MG63 (cell line): ENCODE measurements around the gene SORCS3. TPM values are rescaled to one million over a fixed set of nuclear protein-coding genes. Genes with fewer than 3 reads are reported as not detected.

Experiments
- DNase-seq: peaks from one replicate; pipeline ENCODE4 v3.0.0-alpha.2; 2020
- H3K27me3 ChIP-seq: fragments of 250-450 bp; sonication (Bioruptor Pico); 2 replicates; pipeline ENCODE4 v1.5.1; 2020; ENCODE audit warnings: mild to moderate bottlenecking, moderate library complexity
- H3K36me3 ChIP-seq: fragments of 250-450 bp; sonication (Bioruptor Pico); 2 replicates; pipeline ENCODE4 v1.5.1; 2020; ENCODE audit warnings: mild to moderate bottlenecking, moderate library complexity
- H3K4me3 ChIP-seq: fragments of 250-450 bp; sonication (Bioruptor Pico); 2 replicates; pipeline ENCODE4 v1.5.1; 2020; ENCODE audit warnings: mild to moderate bottlenecking, moderate library complexity
- H3K9me3 ChIP-seq: fragments of 250-450 bp; sonication (Bioruptor Pico); 2 replicates; pipeline ENCODE4 v1.5.1; 2020; ENCODE audit warnings: mild to moderate bottlenecking, moderate library complexity
- total RNA-seq: library from RNA; depleted of rRNA; stranded (reverse); fragments of >200 nt; shearing (Covaris generic); gene quantifications from 2 replicates; pipeline ENCODE4 v1.2.3, GENCODE V29; 2014; ENCODE audit warnings: low replicate concordance

The SORCS3 gene
- total RNA-seq, 1 experiment from 2014 or later: not detected

DNA sequence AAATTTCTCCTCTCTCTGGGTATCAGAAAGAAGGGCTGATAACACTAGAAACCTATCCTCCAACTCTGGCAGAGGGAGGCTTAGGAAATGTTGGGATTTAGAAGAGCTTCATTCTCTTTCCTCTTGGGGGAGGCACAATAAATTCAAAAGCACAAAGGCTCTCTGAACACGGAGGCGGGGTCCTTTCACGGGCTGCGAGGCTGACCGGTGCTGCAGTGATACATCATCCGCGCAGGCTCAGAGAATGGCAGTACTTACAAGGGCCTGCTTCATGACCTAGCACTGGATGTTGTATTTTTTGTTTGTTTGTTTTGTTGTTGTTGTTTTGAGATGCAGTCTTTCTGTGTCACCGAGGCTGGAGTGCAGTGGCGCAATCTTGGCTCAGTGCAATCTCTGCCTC is 306.2 kb downstream of the SORCS3 start:
- no peaks in the 10 kb centered on the region for H3K36me3 ChIP-seq
- no peaks in the 10 kb centered on the region for H3K27me3 ChIP-seq
- no peak for DNase-seq
- H3K4me3 ChIP-seq: no peak overlapping the region
- no peaks in the 10 kb centered on the region for H3K9me3 ChIP-seq

GRCh38 chr10:104957178-104957841 is 316.2 kb downstream of the SORCS3 start:
- Histone ChIP-seq H3K36me3 (no peaks in the 10 kb centered on the region), H3K4me3 (no peak overlapping the region)
- no peak for DNase-seq

DNA sequence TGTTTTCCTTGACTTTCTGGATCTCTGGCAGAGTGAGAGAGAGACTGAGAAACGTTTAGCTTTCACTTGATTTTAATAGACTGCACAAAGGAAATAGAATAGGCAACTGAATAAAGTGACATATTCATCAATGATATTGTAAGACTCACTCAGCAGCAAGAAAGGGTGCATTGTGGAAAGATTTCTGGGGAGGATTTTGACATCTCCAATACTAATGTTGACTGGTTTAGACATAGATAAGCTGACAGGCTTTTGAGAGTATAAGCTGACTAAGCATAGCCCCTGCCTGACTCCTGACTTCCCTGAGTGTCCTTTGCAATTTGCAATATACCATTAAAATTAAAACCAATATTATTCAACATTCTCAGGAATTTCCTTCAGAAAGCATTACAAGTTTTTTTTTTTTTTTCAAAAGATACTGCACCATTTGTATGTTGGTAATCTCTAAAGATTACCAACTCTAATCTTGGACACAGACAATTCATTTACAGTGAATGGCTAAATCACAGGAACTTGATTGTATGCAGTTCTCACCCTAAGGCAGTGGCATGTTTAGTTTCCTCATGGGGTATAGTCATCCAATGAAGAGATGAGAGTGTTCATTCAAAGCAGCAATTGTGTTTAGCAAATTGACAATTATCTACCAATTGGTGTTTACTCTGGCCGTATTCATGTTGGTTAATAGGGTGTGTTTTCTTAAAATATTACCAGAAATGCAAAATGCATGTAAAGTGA is 325.6 kb downstream of the SORCS3 start:
- no peaks in the 10 kb centered on the region for H3K36me3 ChIP-seq
- H3K9me3 ChIP-seq: no peaks in the 10 kb centered on the region
- no peaks in the 10 kb centered on the region for H3K27me3 ChIP-seq
- H3K4me3 ChIP-seq: no peak overlapping the region
- no peak for DNase-seq

More at GRCh38 chr10:104957178-104957841, 316.2 kb downstream of the SORCS3 start:
- Histone ChIP-seq H3K27me3 (no peaks in the 10 kb centered on the region; the same call in 1 of the 2 replicates), H3K9me3 (no peaks in the 10 kb centered on the region)

DNA sequence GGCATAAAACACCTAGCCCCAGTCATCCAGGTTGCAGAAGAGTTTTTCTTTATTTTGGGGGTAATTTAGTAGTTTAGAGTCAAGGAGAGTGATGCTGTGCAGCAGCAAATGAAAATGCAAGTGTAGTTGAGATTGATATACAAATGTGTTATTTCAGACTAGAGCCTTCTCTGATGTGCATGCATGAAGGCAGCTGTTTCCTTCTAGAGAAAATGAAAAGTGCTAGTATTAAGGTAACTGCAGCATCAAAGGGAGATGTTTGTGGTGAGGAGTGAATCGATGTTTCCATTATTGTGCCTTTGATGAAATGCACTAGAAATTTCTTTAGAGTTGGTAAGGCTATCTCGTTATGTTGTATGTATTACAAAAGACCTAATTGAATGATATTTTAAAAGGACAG is 339.3 kb downstream of the SORCS3 start:
- no peaks in the 10 kb centered on the region for H3K36me3 ChIP-seq
- H3K27me3 ChIP-seq: no peaks in the 10 kb centered on the region
- no peaks in the 10 kb centered on the region for H3K9me3 ChIP-seq
- no peak overlapping the region for H3K4me3 ChIP-seq
- DNase-seq: no peak

DNA sequence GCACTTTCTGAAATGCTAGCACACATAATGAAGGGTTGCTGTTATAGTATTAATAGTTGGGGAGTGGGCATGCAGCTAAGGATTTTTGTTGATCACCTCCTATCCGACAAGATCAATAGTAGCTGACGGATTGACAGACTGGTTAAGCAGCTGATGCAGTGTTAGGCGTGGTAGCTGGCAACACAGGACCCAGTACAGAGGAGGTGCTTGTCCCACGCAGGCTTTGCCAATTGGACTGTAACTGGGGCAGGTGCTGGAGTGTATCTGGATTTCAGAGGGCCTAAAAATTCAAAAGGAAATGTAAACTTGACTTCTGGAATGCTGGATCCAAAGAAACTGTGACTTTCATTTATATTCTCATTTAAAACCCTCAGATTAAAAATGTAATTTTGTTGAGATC is 340.9 kb downstream of the SORCS3 start:
- H3K4me3 ChIP-seq: no peak overlapping the region
- no peaks in the 10 kb centered on the region for H3K36me3 ChIP-seq
- no peak for DNase-seq
- H3K9me3 ChIP-seq: no peaks in the 10 kb centered on the region
- H3K27me3 ChIP-seq: no peaks in the 10 kb centered on the region

DNA sequence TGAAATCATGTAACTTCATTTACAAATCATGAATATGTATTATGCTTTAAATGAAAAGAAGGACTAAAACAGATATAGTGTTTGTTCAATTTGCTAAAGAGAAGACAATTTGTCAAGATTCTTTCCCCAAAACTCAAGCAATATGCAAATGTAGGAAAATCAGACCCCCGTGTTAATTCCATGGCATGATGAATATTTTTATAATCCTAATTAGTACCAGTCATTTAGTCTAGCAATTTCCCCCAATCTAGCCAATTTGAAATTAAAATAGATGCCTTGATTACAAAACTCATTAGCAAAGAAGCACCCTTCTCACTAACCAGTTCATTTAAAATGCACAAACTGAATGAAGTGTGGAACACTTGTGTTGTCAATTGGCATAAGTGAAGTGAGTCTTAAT is 347.6 kb downstream of the SORCS3 start:
- DNase-seq: no peak
- no peaks in the 10 kb centered on the region for H3K36me3 ChIP-seq
- no peak overlapping the region for H3K4me3 ChIP-seq
- H3K9me3 ChIP-seq: no peaks in the 10 kb centered on the region
- H3K27me3 ChIP-seq: no peaks in the 10 kb centered on the region

- Histone ChIP-seq H3K9me3 (no peaks in the 10 kb centered on the region), H3K4me3 (no peak overlapping the region), H3K27me3 (no peaks in the 10 kb centered on the region), H3K36me3 (no peaks in the 10 kb centered on the region)
- DNase-seq: no peak
Measured at GRCh38 chr10:104989880-104990279, 348.8 kb downstream of the SORCS3 start.

GRCh38 chr10:104993085-104993484 is 352.0 kb downstream of the SORCS3 start:
- no peaks in the 10 kb centered on the region for H3K9me3 ChIP-seq
- H3K36me3 ChIP-seq: no peaks in the 10 kb centered on the region
- DNase-seq: no peak
- no peaks in the 10 kb centered on the region for H3K27me3 ChIP-seq
- no peak overlapping the region for H3K4me3 ChIP-seq

DNA sequence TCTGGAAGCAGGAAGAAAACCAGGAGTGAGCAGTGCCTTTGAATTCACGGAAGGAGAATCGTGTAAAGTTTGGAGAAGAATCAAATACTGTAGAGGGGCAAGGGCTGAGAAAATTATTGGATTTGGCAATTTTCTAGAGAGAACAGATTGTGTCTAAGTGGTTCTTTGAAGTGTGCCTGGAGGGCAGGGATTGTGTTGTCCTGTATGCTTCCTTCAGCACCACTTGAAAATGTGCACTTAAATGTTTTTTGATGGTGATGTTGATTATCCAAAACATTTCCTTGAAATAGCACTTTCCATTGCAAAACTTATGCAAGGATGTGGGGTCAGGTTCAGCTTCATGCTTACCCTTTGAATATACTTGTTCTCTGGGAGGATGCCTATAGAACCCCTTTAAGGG is 360.2 kb downstream of the SORCS3 start:
- no peak for DNase-seq
- no peak overlapping the region for H3K4me3 ChIP-seq
- H3K36me3 ChIP-seq: no peaks in the 10 kb centered on the region
- H3K27me3 ChIP-seq: no peaks in the 10 kb centered on the region
- no peaks in the 10 kb centered on the region for H3K9me3 ChIP-seq

GRCh38 chr10:105010411-105011121 is 369.5 kb downstream of the SORCS3 start:
- no peak for DNase-seq

DNA sequence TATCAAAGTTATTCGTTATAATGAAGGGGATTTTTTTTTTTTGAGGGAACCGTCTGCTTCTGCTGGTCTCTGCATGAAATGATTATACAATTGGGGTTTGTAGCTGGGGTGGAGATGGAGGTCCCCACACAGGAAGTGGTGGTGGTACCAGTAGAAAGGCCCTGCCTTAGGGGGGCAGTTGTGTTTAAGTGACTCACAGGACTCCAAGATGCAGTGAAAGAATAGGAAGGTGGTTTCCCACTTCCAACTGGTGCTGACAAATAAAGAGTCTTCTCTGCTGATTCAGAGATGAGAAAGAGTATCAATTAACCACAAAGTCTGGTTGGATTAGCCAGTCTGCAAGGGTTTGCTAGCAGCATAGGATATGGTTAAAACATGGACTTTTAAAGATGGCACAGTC is 376.0 kb downstream of the SORCS3 start:
- H3K9me3 ChIP-seq: no peaks in the 10 kb centered on the region
- no peaks in the 10 kb centered on the region for H3K36me3 ChIP-seq
- H3K4me3 ChIP-seq: no peak overlapping the region
- no peaks in the 10 kb centered on the region for H3K27me3 ChIP-seq
- DNase-seq: no peak

More at GRCh38 chr10:105010411-105011121, 369.5 kb downstream of the SORCS3 start:
- H3K4me3 ChIP-seq: no peak overlapping the region
- no peaks in the 10 kb centered on the region for H3K36me3 ChIP-seq
- no peaks in the 10 kb centered on the region for H3K9me3 ChIP-seq
- H3K27me3 ChIP-seq: no peaks in the 10 kb centered on the region

GRCh38 chr10:105017691-105018090 is 376.6 kb downstream of the SORCS3 start:
- no peak for DNase-seq
- Histone ChIP-seq H3K4me3 (no peak overlapping the region), H3K9me3 (no peaks in the 10 kb centered on the region), H3K27me3 (no peaks in the 10 kb centered on the region), H3K36me3 (no peaks in the 10 kb centered on the region)

- Histone ChIP-seq H3K27me3 (no peaks in the 10 kb centered on the region), H3K36me3 (no peaks in the 10 kb centered on the region), H3K4me3 (no peak overlapping the region), H3K9me3 (no peaks in the 10 kb centered on the region)
- no peak for DNase-seq
Measured at GRCh38 chr10:105023211-105024111, 382.4 kb downstream of the SORCS3 start.

DNA sequence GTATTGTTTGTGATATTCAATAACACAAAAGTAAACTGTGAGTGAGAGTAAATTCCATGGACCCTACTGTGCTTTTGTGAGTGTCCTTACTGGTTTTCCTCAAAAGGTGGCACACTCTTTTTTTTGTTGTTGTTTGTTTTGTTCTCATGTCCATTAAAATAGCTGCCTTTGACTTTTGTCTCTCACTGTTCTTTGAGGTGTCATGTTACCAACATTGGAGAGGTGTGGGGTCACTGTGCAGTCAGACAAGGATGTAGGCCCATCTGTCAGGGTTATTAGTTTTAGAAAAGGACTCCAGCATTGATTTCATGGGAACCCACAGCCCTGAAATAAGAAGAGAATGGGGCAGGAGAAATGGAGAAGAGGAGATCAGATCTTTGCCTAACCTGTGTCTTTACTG is 383.1 kb downstream of the SORCS3 start:
- H3K27me3 ChIP-seq: no peaks in the 10 kb centered on the region
- H3K9me3 ChIP-seq: no peaks in the 10 kb centered on the region
- H3K4me3 ChIP-seq: no peak overlapping the region
- no peak for DNase-seq
- no peaks in the 10 kb centered on the region for H3K36me3 ChIP-seq

DNA sequence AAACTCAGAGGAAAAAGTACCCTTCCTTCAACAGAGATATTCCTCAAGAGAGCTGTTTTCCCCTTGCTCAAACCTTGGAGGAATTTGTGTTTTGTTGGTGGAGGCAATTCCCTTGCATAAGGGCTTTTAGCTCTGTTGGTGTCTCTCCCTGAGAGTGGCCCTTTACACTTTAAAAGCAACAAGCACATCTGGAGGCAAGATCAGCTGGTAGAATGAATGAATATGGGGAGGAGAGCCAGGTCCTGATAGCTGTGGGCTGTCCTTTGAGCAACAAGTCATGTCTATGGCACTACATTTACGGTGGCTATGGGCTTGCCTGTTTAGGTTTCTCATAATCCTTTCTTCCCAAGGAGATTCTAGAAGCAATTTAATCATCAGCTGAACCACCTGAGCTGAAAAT is 384.0 kb downstream of the SORCS3 start:
- no peak for DNase-seq
- no peaks in the 10 kb centered on the region for H3K36me3 ChIP-seq
- H3K27me3 ChIP-seq: no peaks in the 10 kb centered on the region
- H3K4me3 ChIP-seq: no peak overlapping the region
- no peaks in the 10 kb centered on the region for H3K9me3 ChIP-seq

DNA sequence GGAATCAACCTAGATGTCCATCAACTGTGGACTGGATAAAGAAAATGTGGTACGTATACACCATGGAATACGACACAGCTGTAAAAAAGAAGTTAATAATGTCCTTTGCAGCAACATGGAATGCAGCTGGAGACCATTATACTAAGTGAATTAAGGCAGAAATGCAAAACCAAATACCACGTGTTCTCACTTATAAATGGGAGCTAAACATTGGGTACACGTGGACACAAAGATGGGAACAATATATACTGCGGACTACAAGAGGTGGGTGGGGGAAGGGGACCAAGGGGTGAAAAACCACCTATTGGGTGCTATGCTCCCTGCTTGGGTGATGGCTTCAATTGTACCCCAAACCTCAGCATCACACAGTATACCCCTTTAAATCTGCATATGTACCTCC is 385.5 kb downstream of the SORCS3 start:
- Histone ChIP-seq H3K4me3 (no peak overlapping the region), H3K9me3 (no peaks in the 10 kb centered on the region), H3K27me3 (no peaks in the 10 kb centered on the region), H3K36me3 (no peaks in the 10 kb centered on the region)
- no peak for DNase-seq

DNA sequence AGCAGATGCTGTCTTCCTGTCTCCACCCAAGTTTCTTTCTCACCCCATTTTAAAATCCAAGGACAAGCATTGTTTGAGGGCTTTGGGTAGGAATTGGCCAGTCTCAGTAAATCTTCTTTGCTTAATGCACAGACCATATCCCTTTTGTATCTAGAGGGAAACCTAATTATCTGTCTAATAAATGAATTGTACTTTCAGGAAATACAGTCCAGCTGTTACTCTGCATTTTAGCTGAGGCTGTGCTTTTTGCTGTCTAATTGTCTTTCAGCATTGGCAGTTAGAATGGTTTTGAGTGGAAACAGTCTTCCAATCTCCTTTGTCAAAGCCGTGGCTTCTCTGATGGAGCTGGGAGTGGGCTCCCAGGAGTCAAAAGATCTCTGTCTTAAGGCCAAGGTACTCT is 388.2 kb downstream of the SORCS3 start:
- no peak for DNase-seq
- no peaks in the 10 kb centered on the region for H3K9me3 ChIP-seq
- H3K27me3 ChIP-seq: no peaks in the 10 kb centered on the region
- H3K4me3 ChIP-seq: no peak overlapping the region
- H3K36me3 ChIP-seq: no peaks in the 10 kb centered on the region
